ENCODE data around the gene AGPAT1.
"Not testable (repeated sequence)": the region's sequence is repeated elsewhere in the genome, so short reads cannot be mapped to it uniquely, and the experiment has no call there.

AGPAT1 gene

GRCh38 chr6:32148289-32149091 lies 27.4 kb downstream of the AGPAT1 start:
- peak; percentile 49 for DNase-seq (ENCODE audit: low read depth)

DNA sequence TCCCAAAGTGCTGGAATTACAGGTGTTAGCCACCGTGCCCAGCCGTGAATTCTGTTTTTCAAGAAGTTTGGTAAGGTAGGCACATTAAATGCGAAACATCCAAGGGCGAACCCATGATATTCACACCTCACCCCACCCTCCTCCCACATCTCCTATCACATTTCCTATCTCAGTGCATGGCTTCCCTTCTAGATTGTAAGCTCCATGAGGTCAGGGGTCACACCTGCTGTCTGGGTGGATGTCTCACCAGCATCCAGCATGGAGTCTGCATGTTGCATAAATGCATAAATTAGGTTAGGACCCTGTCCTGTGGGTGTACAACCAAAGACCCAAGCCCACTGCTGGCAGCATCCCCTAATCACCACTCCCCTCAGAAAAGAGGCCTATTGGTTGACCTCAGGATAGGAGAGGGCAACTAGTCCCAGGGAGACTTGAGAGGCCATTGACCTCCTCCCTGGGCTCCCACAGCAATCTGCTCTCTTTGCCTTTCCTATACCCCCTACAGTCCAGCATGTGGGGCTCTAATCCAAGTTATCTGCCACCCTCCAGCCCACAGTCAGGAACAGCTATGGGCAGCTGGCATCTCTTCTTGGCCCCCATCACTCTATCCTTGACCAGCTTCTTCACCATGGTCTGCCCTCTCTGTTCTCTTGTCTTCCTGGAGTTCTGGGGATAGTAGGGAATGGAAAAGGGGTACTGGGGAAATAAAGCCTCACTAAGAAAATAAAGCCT lies 28.3 kb downstream of the AGPAT1 start:
- DNase-seq (ENCODE audit: low read depth) = no peak

DNA sequence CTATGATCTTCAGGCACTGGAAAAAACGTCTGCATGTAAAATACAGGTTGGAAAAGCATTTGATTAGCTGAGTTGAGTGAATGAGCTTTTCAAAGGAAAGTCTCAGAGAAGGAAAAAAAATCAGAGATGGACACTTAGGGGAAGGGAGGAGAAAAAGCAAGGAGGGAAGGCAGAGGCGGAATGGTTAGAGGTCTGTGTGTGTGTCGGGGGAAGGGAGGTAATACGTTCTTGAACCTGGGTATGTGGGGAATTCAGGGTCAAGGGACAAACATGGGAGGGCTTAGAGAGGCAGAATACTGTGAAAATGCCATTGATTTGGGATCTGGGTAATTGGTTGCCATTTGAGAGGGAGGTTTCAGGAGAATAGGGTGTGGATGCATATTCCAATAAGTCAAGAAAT lies 29.2 kb downstream of the AGPAT1 start:
- no peak for DNase-seq (ENCODE audit: low read depth)

DNA sequence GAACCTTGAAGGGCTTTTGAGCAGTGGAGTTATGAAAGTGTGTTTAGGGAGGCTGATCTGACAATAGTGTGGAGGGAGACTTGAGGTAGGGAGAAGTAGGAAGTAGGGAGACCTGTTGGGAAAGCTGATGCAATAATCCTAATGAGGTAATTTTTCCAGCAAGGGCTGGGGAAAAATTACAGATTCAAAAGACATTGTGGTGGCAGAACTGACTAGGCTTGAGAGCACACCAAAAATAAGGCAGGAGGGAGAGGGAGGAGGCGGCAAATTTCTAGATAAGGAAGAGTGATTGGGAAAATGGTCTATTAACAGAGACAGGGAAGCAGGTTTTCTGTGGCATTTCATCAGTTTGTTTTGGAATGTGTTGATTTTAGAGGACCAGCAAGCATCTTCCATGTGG lies 29.6 kb downstream of the AGPAT1 start:
- no peak for DNase-seq (ENCODE audit: low read depth)

GRCh38 chr6:32144238-32144637 lies 31.6 kb downstream of the AGPAT1 start:
- DNase-seq (ENCODE audit: low read depth) = not testable (repeated sequence)

- no peak for DNase-seq (ENCODE audit: low read depth)
Measured at GRCh38 chr6:32140420-32141046, 35.4 kb downstream of the AGPAT1 start.

DNA sequence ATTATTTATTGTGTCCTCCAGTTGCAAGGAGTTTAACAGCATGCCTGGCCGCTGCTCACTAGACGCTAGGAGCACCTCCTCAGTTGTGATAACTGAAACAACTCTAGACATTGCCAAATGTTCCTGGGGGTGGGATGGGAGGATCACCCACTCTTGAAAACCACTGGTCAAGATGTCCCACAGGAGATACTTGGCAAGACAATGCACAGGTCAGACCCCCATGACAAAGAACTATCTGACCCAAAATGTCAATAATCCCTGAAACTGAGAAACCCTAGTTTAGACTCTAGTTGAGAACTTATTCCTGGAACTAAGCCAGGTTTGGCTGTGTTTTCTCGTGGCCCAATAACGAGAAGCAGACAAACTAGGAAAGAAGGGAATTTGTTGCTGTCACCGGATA lies 36.3 kb downstream of the AGPAT1 start:
- no peak for DNase-seq (ENCODE audit: low read depth)

- no peak for DNase-seq (ENCODE audit: low read depth)
Measured at GRCh38 chr6:32137454-32137853, 38.4 kb downstream of the AGPAT1 start.

GRCh38 chr6:32133786-32134185 lies 42.1 kb downstream of the AGPAT1 start:
- DNase-seq (ENCODE audit: low read depth) = no peak

- DNase-seq (ENCODE audit: low read depth) = no peak
Measured at GRCh38 chr6:32132110-32132509, 43.8 kb downstream of the AGPAT1 start.

DNA sequence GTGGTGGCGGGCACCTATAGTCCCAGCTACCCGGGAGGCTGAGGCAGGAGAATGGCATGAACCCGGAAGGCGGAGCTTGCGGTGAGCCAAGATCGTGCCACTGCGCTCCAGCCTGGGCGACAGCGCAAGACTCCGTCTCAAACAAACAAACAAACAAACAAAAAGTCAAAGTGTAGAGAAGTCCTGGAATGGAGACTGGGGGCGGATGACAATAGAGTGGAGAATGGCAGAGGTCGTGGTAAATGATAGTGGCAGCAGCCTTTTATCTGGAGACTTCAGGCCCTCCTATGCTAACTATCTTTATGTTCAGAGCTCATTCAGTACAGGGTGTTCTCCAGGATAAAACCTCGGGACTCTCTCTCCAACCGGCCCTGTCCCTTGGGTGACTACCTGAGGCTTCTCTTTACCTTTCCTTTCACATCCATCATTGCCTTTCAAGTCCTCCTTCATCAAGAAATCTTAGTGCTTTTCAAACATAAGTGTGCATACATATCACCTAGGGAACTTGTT lies 44.4 kb downstream of the AGPAT1 start:
- DNase-seq (ENCODE audit: low read depth) = no peak

- DNase-seq (ENCODE audit: low read depth) = no peak
Measured at GRCh38 chr6:32129297-32130088, 46.4 kb downstream of the AGPAT1 start.

DNA sequence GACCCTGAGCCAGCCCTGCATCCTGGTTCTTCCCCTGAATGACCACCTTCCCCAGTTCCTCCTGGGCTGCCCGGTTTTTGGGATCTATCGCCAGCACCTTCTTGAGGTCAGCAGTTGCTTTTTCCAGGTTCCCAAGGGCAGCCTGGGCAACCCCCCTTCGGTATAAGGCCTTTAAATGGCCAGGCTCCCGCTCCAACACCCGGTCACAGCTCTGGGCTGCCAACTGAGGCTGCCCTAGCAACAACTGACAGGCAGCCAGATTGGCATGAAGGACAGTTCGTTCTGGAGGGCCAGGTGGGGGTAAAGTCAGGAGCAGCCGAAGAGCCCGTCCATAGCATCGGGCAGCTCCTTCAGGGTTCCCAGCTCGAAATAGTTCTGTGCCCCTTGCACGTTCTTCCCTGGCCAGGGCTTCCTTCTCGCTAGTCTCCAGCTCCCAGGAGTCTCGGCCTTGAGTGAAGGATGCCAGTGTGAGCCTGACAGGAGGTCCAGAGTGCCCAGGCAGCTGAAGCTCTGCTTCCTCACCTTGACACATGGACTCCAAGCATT lies 47.1 kb downstream of the AGPAT1 start:
- no peak for DNase-seq (ENCODE audit: low read depth)

GRCh38 chr6:32127717-32128592 lies 47.9 kb downstream of the AGPAT1 start, which contains the start of gene ATF6B:
Gene ATF6B, minus strand, starts transcription at chr6:32128246. Its CDS starts 39 bp downstream, at chr6:32128207.
- DNase-seq (ENCODE audit: low read depth) = peak; percentile 94

DNA sequence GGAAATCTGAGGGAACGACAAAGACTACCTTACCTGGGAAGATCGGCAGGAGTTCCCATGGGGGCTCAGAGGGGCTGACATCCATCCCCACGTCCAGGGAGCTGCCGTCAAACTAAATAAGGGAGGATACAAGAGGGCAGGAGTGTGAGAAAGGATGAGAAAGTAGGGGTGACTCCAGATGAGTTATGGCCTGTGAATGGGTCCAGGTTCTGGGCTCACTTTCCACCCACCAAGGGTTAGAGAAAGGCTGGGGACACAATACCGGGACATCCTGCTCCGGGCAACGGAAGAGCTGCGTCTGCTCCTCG lies 48.5 kb downstream of the AGPAT1 start:
- DNase-seq (ENCODE audit: low read depth) = no peak

GRCh38 chr6:32126880-32127279 lies 49.0 kb downstream of the AGPAT1 start:
- DNase-seq (ENCODE audit: low read depth) = no peak

DNA sequence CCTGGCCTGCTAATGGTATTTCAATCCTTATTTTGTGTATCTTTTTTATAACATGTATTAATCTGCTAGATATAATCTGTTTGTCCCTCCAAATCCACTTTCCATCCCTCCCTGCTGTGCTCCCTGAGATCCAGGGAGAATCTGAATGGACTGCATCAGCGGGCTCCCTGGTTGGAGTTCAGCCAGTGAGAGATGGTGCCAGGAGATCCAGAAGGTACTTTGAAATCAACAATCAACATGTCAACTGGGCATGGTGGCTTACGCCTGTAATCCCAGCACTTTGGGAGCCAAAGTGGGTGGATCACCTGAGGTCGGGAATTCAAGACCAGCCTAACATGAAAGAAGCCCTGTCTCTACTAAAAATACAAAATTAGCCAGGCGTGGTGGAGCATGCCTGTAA lies 52.2 kb downstream of the AGPAT1 start:
- no peak for DNase-seq (ENCODE audit: low read depth)

GRCh38 chr6:32120573-32121059 lies 55.3 kb downstream of the AGPAT1 start:
- no peak for DNase-seq (ENCODE audit: low read depth)

- DNase-seq (ENCODE audit: low read depth) = peak; percentile 49
Measured at GRCh38 chr6:32118782-32119628, 56.9 kb downstream of the AGPAT1 start.

All from stimulated activated CD8-positive, alpha-beta memory T cell treated with anti-CD3 and anti-CD28 coated beads, Interleukin-4, amount 100 ng/mL, for 24 hours (primary cell).